ENCODE results near the gene RBM20.

The RBM20 gene

GRCh38 chr10:110876000-110876399 lies 231.9 kb downstream of the RBM20 start:
- Histone ChIP-seq H3K36me3 (ENCODE audit: control insufficient read depth in 4 of 4, insufficient read depth in 4 of 4, low read length in 3 of 4) (peaks cover 4 to 38% (median 9%) of the 10 kb centered on the region in 4 experiments), H3K27ac (ENCODE audit: insufficient read depth in 1 of 2, low read depth in 1 of 2, low read length in 2 of 2, poor library complexity in 1 of 2, severe bottlenecking in 2 of 2) (no peak overlapping the region), H3K4me1 (ENCODE audit: control extremely low read depth in 1 of 4, control insufficient read depth in 4 of 4, insufficient read depth in 4 of 4, low read length in 3 of 4) (peaks cover 19 to 30% (median 25%) of the 10 kb centered on the region in 4 experiments), H3K4me3 (ENCODE audit: control insufficient read depth in 1 of 7, extremely low read depth in 1 of 7, insufficient read depth in 4 of 7, low read depth in 2 of 7, low read length in 6 of 7) (no peak overlapping the region), H3K9me3 (ENCODE audit: control extremely low read depth in 1 of 5, control insufficient read depth in 4 of 5, insufficient read depth in 2 of 5, low read depth in 1 of 5, low read length in 4 of 5) (no peaks in the 10 kb centered on the region), H3K27me3 (replicated peaks in 2 of 5; ENCODE audit: control insufficient read depth in 4 of 5, insufficient read depth in 5 of 5, low read length in 4 of 5) (no peaks in the 10 kb centered on the region)
- ChIA-PET CTCF (interaction anchor here (1.1 to 1.5 kb wide), 2 partner anchors 11 to 16 kb away, joined by 3 to 4 read pairs; no protein-coding TSS in a partner anchor), POLR2A (interaction anchor here (0.6 kb wide), 1 partner anchor 51 kb away, joined by 3 read pairs; no protein-coding TSS in a partner anchor)
- no CpG with 5 or more reads among the region's 2 CpGs for WGBS (ENCODE audit: insufficient coverage)
- DNase-seq = no peak

GRCh38 chr10:110876788-110877187 lies 232.7 kb downstream of the RBM20 start:
- POLR2A ChIA-PET = no interaction called here
- Histone ChIP-seq H3K9me3 (ENCODE audit: control extremely low read depth in 1 of 5, control insufficient read depth in 4 of 5, insufficient read depth in 2 of 5, low read depth in 1 of 5, low read length in 4 of 5) (no peaks in the 10 kb centered on the region), H3K36me3 (ENCODE audit: control insufficient read depth in 4 of 4, insufficient read depth in 4 of 4, low read length in 3 of 4) (peaks cover 9 to 44% (median 11%) of the 10 kb centered on the region in 4 experiments), H3K27ac (ENCODE audit: insufficient read depth in 1 of 2, low read depth in 1 of 2, low read length in 2 of 2, poor library complexity in 1 of 2, severe bottlenecking in 2 of 2) (no peak overlapping the region), H3K4me1 (ENCODE audit: control extremely low read depth in 1 of 4, control insufficient read depth in 4 of 4, insufficient read depth in 4 of 4, low read length in 3 of 4) (peaks cover 14 to 24% (median 20%) of the 10 kb centered on the region in 4 experiments), H3K27me3 (replicated peaks in 2 of 5; ENCODE audit: control insufficient read depth in 4 of 5, insufficient read depth in 5 of 5, low read length in 4 of 5) (no peaks in the 10 kb centered on the region), H3K4me3 (ENCODE audit: control insufficient read depth in 1 of 7, extremely low read depth in 1 of 7, insufficient read depth in 4 of 7, low read depth in 2 of 7, low read length in 6 of 7) (no peak overlapping the region)
- CTCF ChIA-PET = interaction anchor here (1.1 to 1.5 kb wide), 2 partner anchors 10 to 16 kb away, joined by 3 to 4 read pairs; no protein-coding TSS in a partner anchor
- WGBS (ENCODE audit: insufficient coverage) = no CpG with 5 or more reads among the region's 1 CpG
- no peak for DNase-seq

GRCh38 chr10:110880012-110880411 lies 235.9 kb downstream of the RBM20 start:
- DNase-seq = no peak
- Histone ChIP-seq H3K36me3 (ENCODE audit: control insufficient read depth in 4 of 4, insufficient read depth in 4 of 4, low read length in 3 of 4) (peaks cover 16 to 72% (median 23%) of the 10 kb centered on the region in 4 experiments), H3K9me3 (ENCODE audit: control extremely low read depth in 1 of 5, control insufficient read depth in 4 of 5, insufficient read depth in 2 of 5, low read depth in 1 of 5, low read length in 4 of 5) (no peaks in the 10 kb centered on the region), H3K4me1 (ENCODE audit: control extremely low read depth in 1 of 4, control insufficient read depth in 4 of 4, insufficient read depth in 4 of 4, low read length in 3 of 4) (peaks cover 1 to 11% (median 3%) of the 10 kb centered on the region in 4 experiments), H3K27ac (ENCODE audit: insufficient read depth in 1 of 2, low read depth in 1 of 2, low read length in 2 of 2, poor library complexity in 1 of 2, severe bottlenecking in 2 of 2) (no peak overlapping the region), H3K4me3 (ENCODE audit: control insufficient read depth in 1 of 7, extremely low read depth in 1 of 7, insufficient read depth in 4 of 7, low read depth in 2 of 7, low read length in 6 of 7) (no peak overlapping the region), H3K27me3 (replicated peaks in 2 of 5; ENCODE audit: control insufficient read depth in 4 of 5, insufficient read depth in 5 of 5, low read length in 4 of 5) (no peaks in the 10 kb centered on the region)
- CTCF ChIA-PET = interaction anchor here (1.0 to 2.3 kb wide), 6 partner anchors 14 to 299 kb away, joined by 3 to 6 read pairs (median 4); no protein-coding TSS in a partner anchor
- WGBS (ENCODE audit: insufficient coverage) = 97% methylated on average over 3 of the region's 3 CpGs
- POLR2A ChIA-PET = interaction anchor here (2.0 kb wide), 1 partner anchor 8 kb away, joined by 7 read pairs; the partner anchor contains the start of gene PDCD4

- H3K27me3 ChIP-seq (replicated peaks in 2 of 5; ENCODE audit: control insufficient read depth in 4 of 5, insufficient read depth in 5 of 5, low read length in 4 of 5) = no peaks in the 10 kb centered on the region
- DNase-seq = no peak
- WGBS (ENCODE audit: insufficient coverage) = 95% methylated on average over 8 of the region's 9 CpGs
- H3K4me1 ChIP-seq (ENCODE audit: control extremely low read depth in 1 of 4, control insufficient read depth in 4 of 4, insufficient read depth in 4 of 4, low read length in 3 of 4) = peaks cover 0 to 4% (median 1%) of the 10 kb centered on the region in 4 experiments
- H3K36me3 ChIP-seq (ENCODE audit: control insufficient read depth in 4 of 4, insufficient read depth in 4 of 4, low read length in 3 of 4) = peaks cover 16 to 76% (median 25%) of the 10 kb centered on the region in 4 experiments
- ChIA-PET CTCF (no interaction called here), POLR2A (interaction anchor here (2.0 kb wide), 1 partner anchor 10 kb away, joined by 7 read pairs; the partner anchor contains the start of gene PDCD4)
- no peak overlapping the region for H3K27ac ChIP-seq (ENCODE audit: insufficient read depth in 1 of 2, low read depth in 1 of 2, low read length in 2 of 2, poor library complexity in 1 of 2, severe bottlenecking in 2 of 2)
- H3K9me3 ChIP-seq (ENCODE audit: control extremely low read depth in 1 of 5, control insufficient read depth in 4 of 5, insufficient read depth in 2 of 5, low read depth in 1 of 5, low read length in 4 of 5) = no peaks in the 10 kb centered on the region
- H3K4me3 ChIP-seq (ENCODE audit: control insufficient read depth in 1 of 7, extremely low read depth in 1 of 7, insufficient read depth in 4 of 7, low read depth in 2 of 7, low read length in 6 of 7) = no peak overlapping the region
Measured at GRCh38 chr10:110881247-110881646, 237.1 kb downstream of the RBM20 start.

- H3K27ac ChIP-seq (ENCODE audit: insufficient read depth in 1 of 2, low read depth in 1 of 2, low read length in 2 of 2, poor library complexity in 1 of 2, severe bottlenecking in 2 of 2) = peak overlapping the region in 1 of 2 experiments; percentile 37
- CTCF ChIA-PET = interaction anchor here (1.4 to 1.5 kb wide), 3 partner anchors 9 to 15 kb away, joined by 4 to 11 read pairs (median 5); no protein-coding TSS in a partner anchor
- POLR2A ChIA-PET = interaction anchor here (2.0 kb wide), 1 partner anchor 10 kb away, joined by 7 read pairs; the partner anchor contains the start of gene PDCD4
Measured at GRCh38 chr10:110881905-110882304, 237.8 kb downstream of the RBM20 start.

GRCh38 chr10:110883924-110884323 lies 239.8 kb downstream of the RBM20 start:
- DNase-seq = no peak
- WGBS (ENCODE audit: insufficient coverage) = 92% methylated on average over 6 of the region's 10 CpGs
- no peak overlapping the region for H3K4me3 ChIP-seq (ENCODE audit: control insufficient read depth in 1 of 7, extremely low read depth in 1 of 7, insufficient read depth in 4 of 7, low read depth in 2 of 7, low read length in 6 of 7)
- peak overlapping the region in 1 of 2 experiments; percentile 13 for H3K27ac ChIP-seq (ENCODE audit: insufficient read depth in 1 of 2, low read depth in 1 of 2, low read length in 2 of 2, poor library complexity in 1 of 2, severe bottlenecking in 2 of 2)
- ChIA-PET POLR2A (no interaction called here), CTCF (interaction anchor here (1.2 to 1.4 kb wide), 3 partner anchors 10 to 138 kb away, joined by 3 to 5 read pairs (median 4); no protein-coding TSS in a partner anchor)
- H3K9me3 ChIP-seq (ENCODE audit: control extremely low read depth in 1 of 5, control insufficient read depth in 4 of 5, insufficient read depth in 2 of 5, low read depth in 1 of 5, low read length in 4 of 5) = no peaks in the 10 kb centered on the region
- H3K27me3 ChIP-seq (replicated peaks in 2 of 5; ENCODE audit: control insufficient read depth in 4 of 5, insufficient read depth in 5 of 5, low read length in 4 of 5) = no peaks in the 10 kb centered on the region
- H3K4me1 ChIP-seq (ENCODE audit: control extremely low read depth in 1 of 4, control insufficient read depth in 4 of 4, insufficient read depth in 4 of 4, low read length in 3 of 4) = peaks cover 0 to 4% (median 1%) of the 10 kb centered on the region in 4 experiments
- H3K36me3 ChIP-seq (ENCODE audit: control insufficient read depth in 4 of 4, insufficient read depth in 4 of 4, low read length in 3 of 4) = peaks cover 13 to 81% (median 31%) of the 10 kb centered on the region in 4 experiments

More at GRCh38 chr10:110881905-110882304, 237.8 kb downstream of the RBM20 start:
- Histone ChIP-seq H3K4me1 (ENCODE audit: control extremely low read depth in 1 of 4, control insufficient read depth in 4 of 4, insufficient read depth in 4 of 4, low read length in 3 of 4) (peaks cover 0 to 4% (median 1%) of the 10 kb centered on the region in 4 experiments), H3K36me3 (ENCODE audit: control insufficient read depth in 4 of 4, insufficient read depth in 4 of 4, low read length in 3 of 4) (peaks cover 16 to 81% (median 28%) of the 10 kb centered on the region in 4 experiments), H3K9me3 (ENCODE audit: control extremely low read depth in 1 of 5, control insufficient read depth in 4 of 5, insufficient read depth in 2 of 5, low read depth in 1 of 5, low read length in 4 of 5) (no peaks in the 10 kb centered on the region), H3K27me3 (replicated peaks in 2 of 5; ENCODE audit: control insufficient read depth in 4 of 5, insufficient read depth in 5 of 5, low read length in 4 of 5) (no peaks in the 10 kb centered on the region), H3K4me3 (ENCODE audit: control insufficient read depth in 1 of 7, extremely low read depth in 1 of 7, insufficient read depth in 4 of 7, low read depth in 2 of 7, low read length in 6 of 7) (no peak overlapping the region)
- DNase-seq = no peak
- 93% methylated on average over 2 of the region's 4 CpGs for WGBS (ENCODE audit: insufficient coverage)
